ENCODE results near the gene KPNB1. TPM values are rescaled to one million over a fixed set of nuclear protein-coding genes. Genes with fewer than 3 reads are reported as not detected.
A peak's percentile ranks its signal among the peaks of the same experiment; 100 is the strongest.

Gene KPNB1
- total and polyA plus RNA-seq, 2 of the 8 experiments (the other 6 are each of a cell fraction or from before 2014, with no cell fraction given) = 171 to 625 TPM

GRCh38 chr17:47687748-47688147 is 38.0 kb downstream of the KPNB1 start:
- Histone ChIP-seq H3K36me3 (ENCODE audit: control insufficient read depth in 2 of 4, insufficient read depth in 4 of 4, low read length in 3 of 4) (peaks cover 7 to 28% (median 11%) of the 10 kb centered on the region in 4 experiments; a peak in 7 of 8 replicates), H3K18ac (ENCODE audit: extremely low read depth, low read length) (no peak overlapping the region), H2BK20ac (ENCODE audit: low read length) (no peak overlapping the region), H3K14ac (ENCODE audit: insufficient read length) (no peak overlapping the region), H2AFZ (ENCODE audit: low read length) (no peak overlapping the region), H2AK5ac (ENCODE audit: low read depth, low read length) (no peak overlapping the region), H3K23me2 (ENCODE audit: low read depth, low read length) (no peaks in the 10 kb centered on the region), H2BK12ac (ENCODE audit: low read depth, low read length) (no peak overlapping the region), H3K4me3 (ENCODE audit: extremely low read depth in 1 of 4, insufficient read depth in 2 of 4, low read depth in 3 of 4, low read length in 4 of 4) (no peak overlapping the region), H4K91ac (replicated peaks; ENCODE audit: insufficient read length, low read length) (no peak overlapping the region), H3K4me2 (ENCODE audit: insufficient read depth in 1 of 2, low read depth in 2 of 2, low read length in 2 of 2) (peak overlapping the region in 1 of 2 experiments; percentile 1; a peak in 2 of 4 replicates), H4K5ac (ENCODE audit: insufficient read length, low read depth, low read length) (no peak overlapping the region), H3K9ac (replicated peaks in 1 of 4; ENCODE audit: extremely low read depth in 1 of 4, low read depth in 3 of 4, low read length in 3 of 4) (peak overlapping the region in 1 of 4 experiments; percentile 25; a peak in 1 of 7 replicates), H3K27me3 (replicated peaks in 1 of 4; ENCODE audit: control insufficient read depth in 3 of 4, extremely low read depth in 1 of 4, insufficient read depth in 3 of 4, low read length in 3 of 4) (no peaks in the 10 kb centered on the region), H2BK15ac (ENCODE audit: low read length) (0 out of 2 replicates have a peak overlapping the region, but pooled peaks have one; percentile 9), H3K9me3 (ENCODE audit: insufficient read depth in 2 of 2, low read depth in 1 of 2, low read length in 1 of 2) (no peaks in the 10 kb centered on the region), H4K20me1 (replicated peaks in 1 of 2; ENCODE audit: control insufficient read depth in 1 of 2, insufficient read depth in 2 of 2, low read length in 2 of 2) (no peaks in the 10 kb centered on the region), H3K4me1 (replicated peaks in 1 of 4; ENCODE audit: control insufficient read depth in 3 of 4, insufficient read depth in 4 of 4, low read length in 3 of 4) (peaks cover 10 to 16% (median 13%) of the 10 kb centered on the region in 4 experiments), H3K4ac (replicated peaks; ENCODE audit: insufficient read length, low read depth, low read length) (no peak overlapping the region), H3K79me1 (ENCODE audit: low read depth, low read length) (no peaks in the 10 kb centered on the region), H2BK5ac (ENCODE audit: low read depth, low read length) (no peak overlapping the region), H4K8ac (ENCODE audit: extremely low read depth, insufficient read depth, low read length) (no peak overlapping the region), H2BK120ac (replicated peaks; ENCODE audit: low read depth, low read length) (no peak overlapping the region), H3K56ac (replicated peaks; ENCODE audit: insufficient read length, low read depth, low read length) (no peak overlapping the region), H3K79me2 (ENCODE audit: control insufficient read depth in 1 of 2, insufficient read depth in 2 of 2, low read length in 2 of 2) (no peaks in the 10 kb centered on the region; a peak in 1 of 4 replicates), H3K27ac (ENCODE audit: low read depth, low read length) (no peak overlapping the region), H3K23ac (ENCODE audit: insufficient read length) (no peak overlapping the region)
- CTCF ChIA-PET (ENCODE audit: partially characterized antibody) = interaction anchor here (0.6 to 4.5 kb wide), 13 partner anchors 10 to 805 kb away, joined by 3 to 36 read pairs (median 4); partner anchors contain the start of gene TBX21
- DNase-seq (ENCODE audit: low read depth in 1 of 2, low spot score in 2 of 2) = peak in 1 of 2 experiments; percentile 63
- POLR2A ChIA-PET (ENCODE audit: partially characterized antibody) = interaction anchor here (0.9 to 46.3 kb wide), 8 partner anchors 6 to 173 kb away, joined by 3 to 1575 read pairs (median 6); partner anchors contain the start of genes KPNB1 and TBKBP1
- no peak for FAIRE-seq
- 82% methylated on average over 1 of the region's 1 CpG; no CpG with 5 or more reads in 1 of the 2 experiments for WGBS, 2 experiments (ENCODE audit: extremely low coverage in 1 of 2, insufficient coverage in 1 of 2, insufficient read length in 1 of 2, insufficient replicate concordance in 2 of 2, low coverage in 1 of 2, low lambda C conversion rate in 2 of 2, missing lambda C conversion rate in 1 of 2)
- TF ChIP-seq POLR2A (IDR thresholded peaks at IDR 0.05; ENCODE audit: control extremely low read depth in 1 of 2, low read depth in 2 of 2, low read length in 2 of 2) (0 out of 3 replicates have a peak, but pooled peaks of 1 of the 2 experiments have one; percentile 32), E2F6 (IDR thresholded peaks at IDR 0.05) (no peak), POU5F1 (IDR thresholded peaks at IDR 0.05; ENCODE audit: low read depth, low read length) (no peak), SIN3A (conservative IDR thresholded peaks at IDR 0.05 in 1 of 2, IDR thresholded peaks at IDR 0.05 in 1 of 2; ENCODE audit: low read depth in 1 of 2, low read length in 2 of 2) (no peak; a peak in 1 of 4 replicates), SUZ12 (IDR thresholded peaks at IDR 0.05; ENCODE audit: low read length) (no peak), NANOG (IDR thresholded peaks at IDR 0.05; ENCODE audit: insufficient read depth, low read depth, low read length, poor library complexity, severe bottlenecking) (no peak), CHD2 (IDR thresholded peaks at IDR 0.05; ENCODE audit: low read length) (no peak), BACH1 (IDR thresholded peaks at IDR 0.05; ENCODE audit: low read length) (0 out of 2 replicates have a peak, but pooled peaks have one; percentile 41), KDM4A (IDR thresholded peaks at IDR 0.05; ENCODE audit: low read depth, low read length, severe bottlenecking) (no peak), RAD21 (IDR thresholded peaks at IDR 0.05 in 1 of 2, conservative IDR thresholded peaks at IDR 0.05 in 1 of 2; ENCODE audit: low read depth in 2 of 2, low read length in 2 of 2) (0 out of 4 replicates have a peak, but pooled peaks of 1 of the 2 experiments have one; percentile 2), SP1 (IDR thresholded peaks at IDR 0.05; ENCODE audit: low read depth, low read length) (peak; percentile 8; the same call in 1 of the 2 replicates), MAFK (IDR thresholded peaks at IDR 0.05; ENCODE audit: low read depth, low read length) (peak; percentile 60; the same call in 1 of the 2 replicates)
